SW480 (cell line): ENCODE measurements around the gene PGPEP1.
"Not testable (repeated sequence)": the region's sequence is repeated elsewhere in the genome, so short reads cannot be mapped to it uniquely, and the experiment has no call there.

Experiments used
- DNase-seq: peaks from one replicate; pipeline ENCODE4 v3.0.0-alpha.2; 2016; ENCODE audit warnings: low spot score

PGPEP1 gene

DNA sequence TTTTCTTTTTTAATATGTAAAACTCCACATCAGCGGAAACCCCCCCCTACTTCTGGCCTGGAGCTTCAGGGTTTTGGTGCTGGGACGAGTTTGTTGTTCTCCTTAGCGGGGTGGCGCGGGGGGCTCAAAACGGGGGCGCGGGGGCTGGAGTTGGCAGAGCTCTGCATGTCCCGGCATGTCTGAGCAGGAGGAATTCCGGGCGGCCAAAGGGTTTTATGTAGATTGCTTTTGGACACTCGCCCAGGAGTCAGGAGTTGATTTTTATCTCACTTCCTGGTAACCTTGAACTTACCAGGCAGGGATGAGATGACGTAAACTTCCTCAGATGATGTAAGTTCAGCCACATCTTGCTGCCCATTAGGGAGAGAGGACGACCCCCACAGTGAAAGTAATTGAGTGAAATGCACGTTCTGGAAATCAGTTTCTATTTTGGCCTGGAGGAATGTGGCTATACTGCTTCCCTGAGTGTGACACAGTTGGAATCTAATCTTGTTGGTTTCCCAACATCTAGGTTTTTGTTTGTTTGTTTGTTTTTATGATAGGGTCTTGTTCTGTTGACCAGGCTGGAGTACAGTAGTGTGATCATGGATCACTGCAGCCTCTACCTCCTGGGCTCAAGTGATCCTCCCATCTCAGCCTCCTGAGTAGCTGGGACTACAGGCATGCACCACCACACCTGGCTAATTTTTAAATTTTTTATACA, 24.6 kb downstream of the PGPEP1 start:
- peak; percentile 98 for DNase-seq

DNA sequence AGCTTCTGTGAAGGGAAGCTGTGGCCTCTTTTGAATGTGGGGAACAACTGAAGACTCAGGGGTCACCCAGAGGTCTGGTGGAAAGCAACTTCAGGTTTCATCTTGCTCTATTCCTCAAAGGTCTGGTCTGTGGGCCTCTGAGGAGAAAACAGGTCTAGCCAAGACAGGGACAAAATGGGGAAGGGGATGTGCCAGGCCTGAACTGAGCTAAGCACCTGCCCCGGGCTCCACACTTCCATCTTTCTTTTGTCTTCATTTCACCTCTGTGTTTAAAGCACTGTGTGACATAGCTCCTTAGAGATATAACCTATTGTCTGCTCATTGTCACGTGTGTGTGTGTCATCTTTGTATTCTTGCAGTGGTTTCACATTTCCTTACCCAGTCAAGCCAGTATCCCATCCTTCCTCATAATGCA, 25.6 kb downstream of the PGPEP1 start:
- DNase-seq = peak; percentile 31

DNA sequence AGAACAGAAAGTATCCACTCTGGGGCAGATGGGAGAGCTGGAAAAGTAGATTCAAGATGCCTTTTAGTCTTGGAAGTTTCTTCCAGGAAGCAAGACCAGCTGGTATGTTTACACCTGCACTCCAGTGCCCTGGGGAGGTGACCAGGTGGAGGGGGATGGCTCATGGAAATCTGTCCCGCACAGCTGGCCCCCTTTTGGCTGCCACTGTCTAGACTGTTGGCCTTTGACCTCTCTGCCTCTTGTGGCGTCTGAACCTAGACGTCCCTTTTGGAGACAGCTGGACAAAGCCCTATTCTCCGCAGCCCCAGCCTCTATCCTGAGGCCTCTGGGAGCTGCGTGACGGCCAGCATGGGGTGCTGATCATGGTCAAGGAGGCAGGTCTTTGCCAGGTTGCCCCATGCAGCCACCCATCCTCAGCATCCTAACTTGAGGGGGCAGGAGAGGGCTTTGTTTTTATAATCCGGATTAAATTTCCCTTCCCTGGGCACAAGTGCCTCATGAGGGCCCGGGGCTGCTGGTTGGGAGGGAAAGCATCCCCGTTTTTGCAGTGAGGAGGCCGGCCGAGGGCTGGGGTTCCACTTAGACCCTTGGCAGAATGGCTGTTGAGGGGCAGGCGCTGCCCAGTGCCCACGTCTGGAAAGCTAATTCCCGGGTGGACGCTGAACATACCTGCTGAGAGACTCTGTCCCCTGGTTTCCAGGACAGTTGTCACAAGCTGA, 28.3 kb downstream of the PGPEP1 start:
- no peak for DNase-seq

DNA sequence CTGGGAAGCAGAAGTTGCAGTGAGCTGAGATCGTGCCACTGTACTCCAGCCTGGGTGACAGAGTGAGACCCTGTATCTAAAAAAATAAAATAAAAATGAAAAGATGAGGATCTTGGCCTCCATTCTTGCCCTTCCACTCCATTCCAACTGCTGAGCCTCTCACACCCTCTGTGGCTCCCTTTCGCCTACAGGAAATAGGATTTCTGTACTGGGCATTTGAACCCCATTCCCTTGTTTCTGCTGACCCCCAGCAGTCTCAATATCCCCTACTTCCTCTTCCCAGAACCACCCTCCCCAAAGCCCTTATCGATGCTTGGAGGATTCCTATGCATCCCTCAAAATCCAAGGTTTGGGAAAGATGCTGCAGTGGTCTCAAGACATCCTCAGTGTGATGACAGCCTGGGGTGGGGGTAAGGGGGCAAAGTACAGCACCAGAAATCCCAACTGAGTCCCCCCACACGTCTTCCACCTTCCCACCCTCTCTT, 33.1 kb downstream of the PGPEP1 start:
- DNase-seq = no peak

DNA sequence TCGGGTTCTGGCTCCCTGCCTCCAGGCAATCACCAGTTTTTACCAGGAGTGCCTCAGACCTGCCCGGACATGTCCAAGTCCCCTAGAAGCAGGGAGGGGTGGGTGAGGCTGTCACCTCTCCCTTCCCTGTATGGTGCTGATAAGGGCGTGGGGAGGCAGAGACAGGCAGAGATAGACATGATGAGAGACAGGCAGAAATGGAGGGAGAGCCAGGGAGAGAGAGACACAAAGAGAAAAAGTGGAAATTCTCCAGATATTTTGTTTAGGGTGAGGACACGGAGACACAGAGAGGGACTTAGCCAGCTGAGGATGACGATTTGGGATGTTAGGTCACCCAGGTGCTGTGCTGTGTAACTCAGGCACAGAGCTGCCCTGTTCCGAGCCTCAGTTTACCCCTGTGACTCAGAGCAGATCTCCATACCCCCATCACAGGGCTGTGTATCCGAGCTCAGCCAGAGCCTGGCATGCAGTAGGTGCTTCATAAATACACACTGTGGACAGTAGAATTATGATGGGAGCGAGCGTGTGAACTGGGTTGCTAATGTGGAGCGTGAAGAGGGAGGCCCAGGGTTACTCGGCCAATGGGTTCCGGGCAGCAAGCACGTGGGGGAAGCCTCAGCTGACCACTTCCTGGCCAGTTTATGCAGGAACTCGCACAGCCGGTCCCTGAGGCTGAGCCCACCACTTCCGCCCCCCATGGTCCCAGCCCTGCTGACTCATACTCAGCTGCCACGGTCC, 33.7 kb downstream of the PGPEP1 start:
- DNase-seq = peak; percentile 99

DNA sequence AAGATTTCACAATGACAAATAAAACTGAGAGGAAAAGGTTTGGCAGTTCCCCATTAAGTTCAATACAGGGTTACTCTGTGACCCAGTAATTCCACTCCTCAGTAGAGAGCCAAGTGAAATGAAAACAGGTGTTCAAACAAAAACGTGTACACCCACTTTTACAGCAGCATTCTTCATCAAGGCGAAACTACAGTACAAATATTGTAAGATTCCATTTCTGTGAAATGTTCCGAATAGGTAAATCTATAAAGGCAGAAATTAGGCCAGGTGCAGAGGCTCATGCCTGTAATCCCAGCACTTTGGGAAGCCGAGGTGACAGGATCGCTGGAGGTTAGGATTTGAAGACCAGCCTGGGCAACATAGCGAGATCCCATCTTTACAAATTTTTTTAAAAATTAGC, 36.6 kb downstream of the PGPEP1 start:
- DNase-seq = no peak

DNA sequence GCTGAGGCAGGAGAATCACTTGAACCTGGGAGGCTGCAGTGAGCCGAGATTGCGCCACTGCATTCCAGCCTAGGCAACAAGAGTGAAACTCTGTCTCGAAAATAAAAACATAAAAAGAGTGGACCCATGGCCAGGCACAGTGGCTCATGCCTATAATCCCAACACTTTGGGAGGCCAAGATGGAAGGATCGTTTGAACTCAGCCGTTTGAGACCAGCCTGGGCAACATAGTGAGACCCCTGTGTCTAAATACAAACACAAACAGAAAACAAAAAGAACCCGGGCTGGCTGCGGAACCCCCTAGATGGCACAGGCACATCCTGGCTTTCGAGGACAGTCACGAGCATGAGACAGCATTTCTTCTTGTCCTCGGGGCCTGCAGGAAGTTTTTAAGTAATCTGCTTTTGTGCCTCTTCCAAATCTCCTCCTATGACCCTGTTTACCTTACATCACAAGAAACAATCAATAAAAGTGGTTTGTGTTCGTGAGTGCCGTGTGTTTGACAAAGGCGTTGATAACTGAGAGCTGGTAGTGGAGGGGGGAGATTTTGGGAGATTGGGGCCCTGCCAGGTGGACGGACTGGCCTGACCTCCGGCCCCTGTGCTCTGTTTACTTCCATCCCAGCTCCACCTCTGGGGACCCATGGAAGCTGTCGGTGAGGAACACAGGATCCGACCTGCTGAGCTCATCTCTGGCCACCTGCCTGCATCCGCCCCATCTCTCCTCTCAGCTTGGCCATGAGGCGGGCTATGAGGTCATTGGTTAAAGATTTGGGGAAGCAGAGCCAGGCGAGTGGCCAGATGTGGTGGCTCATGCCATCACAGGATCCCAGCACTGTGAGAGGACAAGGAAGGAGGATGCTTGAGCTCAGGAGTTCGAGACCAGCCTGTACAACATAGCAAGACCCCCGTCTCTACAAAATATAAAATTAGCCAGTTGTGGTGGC, 39.7 kb downstream of the PGPEP1 start:
- DNase-seq = peak; percentile 92

DNA sequence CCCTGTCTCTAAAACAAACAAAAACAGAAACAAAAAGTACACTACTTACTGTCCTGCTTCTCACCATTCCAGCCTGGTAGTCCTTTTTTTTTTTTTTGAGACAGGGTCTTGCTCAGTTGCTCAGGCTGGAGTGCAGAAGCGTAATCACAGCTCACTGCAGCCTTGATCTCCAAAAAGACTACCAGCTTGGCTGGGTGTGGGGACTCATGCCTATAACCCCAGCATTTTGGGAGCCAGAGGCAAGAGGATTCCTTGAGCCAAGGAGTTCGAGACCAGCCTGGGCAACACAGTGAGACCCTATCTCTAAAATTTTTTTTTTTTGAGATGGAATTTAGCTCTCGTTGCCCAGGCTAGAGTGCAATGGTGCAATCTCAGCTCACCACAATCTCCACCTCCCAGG, 40.4 kb downstream of the PGPEP1 start:
- no peak for DNase-seq

DNA sequence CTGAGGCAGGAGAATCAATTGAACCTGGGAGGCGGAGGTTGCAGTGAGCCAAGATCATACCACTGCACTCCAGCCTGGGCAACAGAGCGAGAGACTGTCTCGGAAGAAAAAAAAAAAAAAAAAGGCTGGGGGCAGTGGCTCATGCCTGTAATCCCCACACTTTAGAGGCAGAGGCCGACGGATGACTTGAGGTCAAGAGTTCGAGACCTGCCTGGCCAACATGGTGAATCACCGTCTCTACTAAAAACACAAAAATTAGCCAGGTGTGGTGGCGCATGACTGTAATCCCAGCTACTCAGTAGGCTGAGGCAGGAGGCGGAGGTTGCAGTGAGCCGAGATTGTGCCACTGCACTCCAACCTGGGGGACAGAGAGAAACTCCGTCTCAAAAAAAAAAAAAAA, 43.2 kb downstream of the PGPEP1 start:
- DNase-seq = not testable (repeated sequence)

DNA sequence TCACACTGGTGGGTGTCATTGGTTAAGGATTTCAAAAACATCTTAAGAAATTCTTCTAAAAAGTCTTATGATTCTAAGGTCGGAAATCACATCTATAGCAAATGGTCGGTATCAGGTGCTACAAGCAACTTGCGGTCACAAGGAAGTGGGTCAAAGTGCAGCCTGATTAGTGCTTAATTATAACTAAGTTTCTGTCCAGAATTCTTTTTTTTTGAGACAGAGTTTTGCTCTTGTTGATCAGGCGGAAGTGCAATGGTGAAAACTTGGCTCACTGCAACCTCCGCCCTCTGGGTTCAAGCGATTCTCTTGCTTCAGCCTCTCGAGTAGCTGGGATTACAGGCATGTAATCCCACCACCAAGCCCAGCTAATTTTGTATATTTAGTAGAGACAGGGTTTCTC, 44.4 kb downstream of the PGPEP1 start:
- no peak for DNase-seq

DNA sequence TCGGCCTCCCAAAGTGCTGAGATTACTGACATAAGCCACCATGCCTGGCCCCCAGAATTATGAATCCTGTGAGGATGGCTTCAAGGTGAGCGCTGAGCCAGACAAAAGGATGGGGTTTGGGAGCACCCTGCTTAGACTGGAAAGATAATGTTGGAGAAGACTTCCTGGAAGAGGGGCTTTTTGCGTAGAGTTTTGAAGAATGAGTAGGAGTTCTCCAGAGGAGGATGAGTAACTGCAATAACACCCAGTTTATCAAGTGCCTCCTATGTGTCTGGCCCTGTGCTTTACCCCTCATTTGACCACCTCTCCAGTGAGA, 44.9 kb downstream of the PGPEP1 start:
- DNase-seq = no peak

DNA sequence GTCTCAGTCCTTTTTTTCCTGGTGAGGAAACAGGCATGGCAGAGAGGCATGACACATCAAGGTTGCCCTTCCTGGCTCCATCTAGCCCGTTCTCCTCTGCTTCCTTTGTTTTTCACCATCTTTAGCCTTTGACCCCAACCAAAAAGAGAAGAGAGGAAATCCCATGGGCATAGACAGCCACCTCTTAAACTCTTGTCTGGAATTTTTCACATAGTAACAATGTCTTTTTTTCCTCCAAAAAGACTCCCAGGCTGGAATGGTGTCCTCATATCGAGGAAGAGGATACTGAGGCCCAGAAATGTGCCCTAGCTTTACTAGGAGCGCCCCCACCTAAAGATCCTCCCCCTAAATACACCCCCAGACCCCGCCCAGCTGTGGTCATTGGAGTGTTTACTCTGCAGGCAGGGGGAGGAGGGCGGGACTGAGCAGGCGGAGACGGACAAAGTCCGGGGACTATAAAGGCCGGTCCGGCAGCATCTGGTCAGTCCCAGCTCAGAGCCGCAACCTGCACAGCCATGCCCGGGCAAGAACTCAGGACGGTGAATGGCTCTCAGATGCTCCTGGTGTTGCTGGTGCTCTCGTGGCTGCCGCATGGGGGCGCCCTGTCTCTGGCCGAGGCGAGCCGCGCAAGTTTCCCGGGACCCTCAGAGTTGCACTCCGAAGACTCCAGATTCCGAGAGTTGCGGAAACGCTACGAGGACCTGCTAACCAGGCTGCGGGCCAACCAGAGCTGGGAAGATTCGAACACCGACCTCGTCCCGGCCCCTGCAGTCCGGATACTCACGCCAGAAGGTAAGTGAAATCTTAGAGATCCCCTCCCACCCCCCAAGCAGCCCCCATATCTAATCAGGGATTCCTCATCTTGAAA, 45.5 kb downstream of the PGPEP1 start, which contains the start of gene GDF15:
GDF15 (plus strand) TSS at position 484 of the 868 bp plus-strand sequence; CDS start at position 516, 32 bp downstream.
- DNase-seq = peak; percentile 91

DNA sequence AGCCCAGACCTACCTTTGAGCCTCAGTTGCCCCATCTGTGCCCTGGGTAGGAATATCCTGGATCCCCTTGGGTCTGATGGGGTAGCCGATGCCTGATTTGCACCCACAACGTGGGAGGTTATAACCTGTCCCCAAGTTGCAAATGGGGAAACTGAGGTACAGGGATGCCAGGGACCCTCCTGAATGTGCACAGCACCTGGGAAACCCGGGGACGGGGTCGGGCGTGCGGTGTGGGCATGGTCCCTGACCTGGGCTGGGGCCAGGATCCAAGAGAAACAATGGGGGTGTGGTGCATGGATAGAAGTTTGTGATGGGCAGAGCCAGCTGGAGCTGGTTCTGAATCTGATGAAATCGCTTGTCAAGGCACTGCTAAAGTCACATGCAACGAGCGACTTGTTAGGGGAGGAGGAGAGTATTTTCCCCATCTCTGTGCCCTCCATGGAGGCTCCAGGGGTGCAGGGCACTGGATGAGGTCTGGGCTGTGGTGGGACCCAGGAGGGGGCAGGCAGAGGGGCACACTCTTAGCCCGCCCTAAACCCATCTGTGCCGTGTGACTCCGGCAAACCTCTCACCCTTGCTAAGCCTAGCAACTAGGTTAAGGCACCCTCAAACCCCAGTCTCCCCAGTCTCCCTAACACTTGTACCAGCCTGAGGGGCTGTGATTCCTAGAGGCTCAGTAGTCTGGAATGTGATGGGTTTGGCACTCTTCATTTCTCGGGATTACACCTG, 46.3 kb downstream of the PGPEP1 start:
- DNase-seq = peak; percentile 77

DNA sequence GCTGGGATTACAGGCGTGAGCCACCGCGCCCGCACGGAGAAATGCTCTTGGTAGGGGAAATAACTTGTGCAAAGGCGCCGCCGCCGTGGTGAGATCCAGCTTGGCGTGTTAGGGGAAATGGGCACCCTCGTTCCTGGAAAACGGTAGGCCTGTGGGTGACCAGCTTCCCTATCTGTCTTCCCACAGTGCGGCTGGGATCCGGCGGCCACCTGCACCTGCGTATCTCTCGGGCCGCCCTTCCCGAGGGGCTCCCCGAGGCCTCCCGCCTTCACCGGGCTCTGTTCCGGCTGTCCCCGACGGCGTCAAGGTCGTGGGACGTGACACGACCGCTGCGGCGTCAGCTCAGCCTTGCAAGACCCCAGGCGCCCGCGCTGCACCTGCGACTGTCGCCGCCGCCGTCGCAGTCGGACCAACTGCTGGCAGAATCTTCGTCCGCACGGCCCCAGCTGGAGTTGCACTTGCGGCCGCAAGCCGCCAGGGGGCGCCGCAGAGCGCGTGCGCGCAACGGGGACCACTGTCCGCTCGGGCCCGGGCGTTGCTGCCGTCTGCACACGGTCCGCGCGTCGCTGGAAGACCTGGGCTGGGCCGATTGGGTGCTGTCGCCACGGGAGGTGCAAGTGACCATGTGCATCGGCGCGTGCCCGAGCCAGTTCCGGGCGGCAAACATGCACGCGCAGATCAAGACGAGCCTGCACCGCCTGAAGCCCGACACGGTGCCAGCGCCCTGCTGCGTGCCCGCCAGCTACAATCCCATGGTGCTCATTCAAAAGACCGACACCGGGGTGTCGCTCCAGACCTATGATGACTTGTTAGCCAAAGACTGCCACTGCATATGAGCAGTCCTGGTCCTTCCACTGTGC, 47.9 kb downstream of the PGPEP1 start:
- no peak for DNase-seq

DNA sequence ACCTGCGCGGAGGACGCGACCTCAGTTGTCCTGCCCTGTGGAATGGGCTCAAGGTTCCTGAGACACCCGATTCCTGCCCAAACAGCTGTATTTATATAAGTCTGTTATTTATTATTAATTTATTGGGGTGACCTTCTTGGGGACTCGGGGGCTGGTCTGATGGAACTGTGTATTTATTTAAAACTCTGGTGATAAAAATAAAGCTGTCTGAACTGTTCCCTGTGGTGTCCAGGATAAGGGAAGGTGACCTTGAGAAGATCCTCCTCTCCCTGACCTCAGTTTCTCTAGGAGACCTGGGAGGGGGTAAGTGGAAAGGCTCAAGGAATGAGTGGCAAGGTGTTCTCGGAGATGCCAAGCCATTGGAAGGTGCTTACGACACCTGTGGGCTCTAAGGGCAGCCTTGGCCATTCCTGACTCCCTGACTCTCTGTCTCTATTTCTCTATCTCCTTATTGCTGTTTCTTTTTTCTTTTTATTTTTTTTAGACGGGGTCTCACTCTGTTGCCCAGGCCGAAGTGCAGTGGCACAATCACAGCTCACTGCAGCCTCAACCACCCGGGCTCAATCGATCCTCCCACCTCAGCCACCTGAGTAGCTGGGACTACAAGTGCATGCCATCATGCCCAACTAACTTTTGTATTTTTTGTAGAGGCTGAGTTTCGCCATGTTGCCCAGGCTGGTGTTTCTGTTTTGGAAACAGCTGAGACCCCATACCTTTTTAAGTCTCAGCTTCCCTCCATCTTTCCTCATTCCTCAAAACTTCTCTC, 48.7 kb downstream of the PGPEP1 start:
- DNase-seq = no peak

DNA sequence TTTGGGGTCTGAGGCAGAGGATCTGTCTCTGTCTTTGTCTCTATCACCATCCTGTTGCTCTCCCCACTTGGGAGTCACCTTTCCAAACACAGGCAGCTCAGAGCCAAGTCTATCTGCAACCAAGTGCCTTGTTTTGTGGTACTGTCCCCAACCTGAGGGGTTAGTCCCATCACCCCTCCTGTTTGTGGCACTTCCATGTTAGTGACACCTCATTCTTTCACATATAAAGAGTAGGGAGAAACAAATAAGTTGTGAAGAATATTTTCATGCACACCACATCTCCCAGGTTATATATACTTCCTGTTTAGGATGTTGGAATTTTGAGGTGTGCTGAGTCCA, 49.3 kb downstream of the PGPEP1 start:
- no peak for DNase-seq

DNA sequence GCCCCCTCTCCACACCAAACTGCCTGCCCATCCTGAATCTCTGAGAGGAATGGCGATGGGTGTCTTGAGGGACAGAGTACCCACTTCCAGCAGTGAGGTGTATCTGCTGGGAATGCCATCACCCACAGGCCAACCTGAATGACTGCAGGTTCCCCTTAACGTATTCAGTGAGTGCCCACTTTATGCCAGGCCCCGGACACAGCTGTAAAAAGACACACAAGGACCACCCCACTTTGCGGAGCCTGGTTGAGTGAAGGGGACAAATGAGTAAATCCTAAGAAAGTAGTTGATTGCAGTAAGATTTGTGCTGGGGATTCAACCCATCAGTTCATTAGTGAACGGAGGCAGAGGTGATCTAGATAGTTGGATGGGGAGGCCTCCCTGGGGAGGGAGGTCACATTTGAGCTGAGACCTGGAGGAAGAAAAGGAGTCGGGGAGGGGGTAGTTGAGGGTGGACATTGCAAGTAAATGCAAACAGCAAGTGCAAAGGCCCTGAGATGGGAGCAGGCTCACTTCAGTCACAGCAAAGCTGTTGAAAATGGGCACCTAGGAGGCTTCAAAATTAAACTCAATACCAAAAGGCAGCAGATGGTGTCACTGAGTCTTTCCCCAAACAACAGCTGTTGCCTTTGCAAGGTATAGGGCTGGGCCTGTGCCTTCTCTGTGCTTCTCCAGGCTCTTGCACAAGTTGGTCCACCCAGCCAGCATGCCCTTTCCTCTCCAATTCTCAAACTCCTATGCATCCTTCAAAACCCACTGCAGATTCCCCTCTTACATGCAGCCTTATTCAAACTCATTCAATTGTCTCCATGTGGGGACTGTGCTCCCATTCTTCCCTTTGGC, 49.9 kb downstream of the PGPEP1 start:
- peak; percentile 31 for DNase-seq
